A549 (cell line): ENCODE measurements around the gene PACS2.

ENCODE experiments used
- POLR2A ChIP-seq: IDR thresholded peaks from 2 replicates; pipeline ENCODE4 v1.6.1; 2012; ENCODE audit warnings: mild to moderate bottlenecking, low read length
- RCOR1 ChIP-seq: fragments of 150-350 bp; IDR thresholded peaks from 2 replicates; pipeline ENCODE4 v1.6.1; 2014; ENCODE audit warnings: antibody characterized with exemption, low read length, low read depth
- TF ChIP-seq, protein P1 (sequence below): fragments of >200 bp; sonication (Bioruptor Twin); formaldehyde crosslinking; IDR thresholded peaks from 3 replicates; pipeline ENCODE4 v1.5.1; 2016
- TF ChIP-seq, protein P2 (sequence below): fragments of 250-450 bp; sonication (Bioruptor Pico); IDR thresholded peaks from 2 replicates; pipeline ENCODE4 v1.5.0; 2020; ENCODE audit warnings: low read depth, mild to moderate bottlenecking, moderate library complexity

DNA sequence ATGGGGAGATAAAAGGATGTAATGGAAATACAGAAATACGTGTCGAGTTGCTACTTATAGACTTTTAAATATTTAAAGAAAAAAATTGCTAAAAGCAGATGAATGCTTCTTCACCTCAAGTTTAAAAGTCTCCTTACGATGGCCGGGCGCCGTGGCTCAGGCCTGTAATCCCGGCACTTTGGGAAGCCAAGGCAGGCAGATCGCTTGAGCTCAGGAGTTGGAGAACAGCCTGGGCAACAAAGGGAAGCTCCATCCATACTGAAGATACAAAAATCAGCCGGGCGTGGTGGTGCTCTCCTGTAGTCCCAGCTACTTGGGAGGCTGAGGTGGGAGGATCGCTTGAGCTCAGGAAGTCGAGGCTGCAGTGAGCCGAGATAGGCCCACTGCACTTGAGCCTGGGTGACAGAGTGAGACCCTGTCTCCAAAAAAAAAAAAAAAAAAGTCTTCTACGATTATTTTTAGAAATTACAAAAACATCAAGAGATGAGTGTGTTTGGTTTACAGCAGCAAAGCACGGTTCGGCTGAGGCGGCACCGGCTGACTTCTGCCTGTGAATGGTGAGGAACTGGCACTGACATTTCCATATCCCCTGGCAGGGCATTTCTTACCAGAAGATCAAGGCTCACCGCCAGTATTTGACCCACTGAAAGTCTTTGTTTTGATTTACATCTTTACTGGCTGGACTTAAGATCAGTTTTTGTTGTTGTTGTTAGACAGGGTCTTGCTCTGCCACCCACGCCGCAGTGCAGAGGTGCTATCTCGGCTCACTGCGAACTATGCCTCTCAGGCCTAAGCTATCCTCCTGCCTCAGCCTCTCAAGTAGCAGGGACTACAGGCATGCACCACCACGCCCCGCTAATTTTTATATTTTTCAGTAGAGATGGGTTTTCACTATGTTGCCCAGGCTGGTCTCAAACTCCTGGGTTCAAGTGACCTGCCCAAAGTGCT lies 101.2 kb downstream of the PACS2 start:
- TF ChIP-seq, protein P1, sequence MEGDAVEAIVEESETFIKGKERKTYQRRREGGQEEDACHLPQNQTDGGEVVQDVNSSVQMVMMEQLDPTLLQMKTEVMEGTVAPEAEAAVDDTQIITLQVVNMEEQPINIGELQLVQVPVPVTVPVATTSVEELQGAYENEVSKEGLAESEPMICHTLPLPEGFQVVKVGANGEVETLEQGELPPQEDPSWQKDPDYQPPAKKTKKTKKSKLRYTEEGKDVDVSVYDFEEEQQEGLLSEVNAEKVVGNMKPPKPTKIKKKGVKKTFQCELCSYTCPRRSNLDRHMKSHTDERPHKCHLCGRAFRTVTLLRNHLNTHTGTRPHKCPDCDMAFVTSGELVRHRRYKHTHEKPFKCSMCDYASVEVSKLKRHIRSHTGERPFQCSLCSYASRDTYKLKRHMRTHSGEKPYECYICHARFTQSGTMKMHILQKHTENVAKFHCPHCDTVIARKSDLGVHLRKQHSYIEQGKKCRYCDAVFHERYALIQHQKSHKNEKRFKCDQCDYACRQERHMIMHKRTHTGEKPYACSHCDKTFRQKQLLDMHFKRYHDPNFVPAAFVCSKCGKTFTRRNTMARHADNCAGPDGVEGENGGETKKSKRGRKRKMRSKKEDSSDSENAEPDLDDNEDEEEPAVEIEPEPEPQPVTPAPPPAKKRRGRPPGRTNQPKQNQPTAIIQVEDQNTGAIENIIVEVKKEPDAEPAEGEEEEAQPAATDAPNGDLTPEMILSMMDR = no peak
- no peak for TF ChIP-seq RCOR1
- no peak for TF ChIP-seq POLR2A
- TF ChIP-seq, protein P2, sequence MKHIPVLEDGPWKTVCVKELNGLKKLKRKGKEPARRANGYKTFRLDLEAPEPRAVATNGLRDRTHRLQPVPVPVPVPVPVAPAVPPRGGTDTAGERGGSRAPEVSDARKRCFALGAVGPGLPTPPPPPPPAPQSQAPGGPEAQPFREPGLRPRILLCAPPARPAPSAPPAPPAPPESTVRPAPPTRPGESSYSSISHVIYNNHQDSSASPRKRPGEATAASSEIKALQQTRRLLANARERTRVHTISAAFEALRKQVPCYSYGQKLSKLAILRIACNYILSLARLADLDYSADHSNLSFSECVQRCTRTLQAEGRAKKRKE (CRISPR knock-in tag) = no peak
